Naive B cell (primary cell): ENCODE results near the gene RASAL1. TPM values are rescaled to one million over a fixed set of nuclear protein-coding genes. Genes with fewer than 3 reads are reported as not detected.
A peak's percentile ranks its signal among the peaks of the same experiment; 100 is the strongest.

Experiments used
- ATAC-seq, 2 donors: fragments of 150-1000 bp; cut with Tn5 transposase; 2 replicates each; pipeline ENCODE4 v1.10.0; 2021; ENCODE audit warnings: low read depth in 2 of 2, mild to moderate bottlenecking in 2 of 2, moderate library complexity in 2 of 2
- DNase-seq: peaks from one replicate; pipeline ENCODE4 v3.0.0; 2022
- H3K27ac Mint-ChIP-seq, 6 donors: one replicate each; pipeline ENCODE4 v1.8.0; 2020 to 2022; ENCODE audit warnings: mild to moderate bottlenecking in 6 of 6, mixed read lengths in 6 of 6, moderate library complexity in 5 of 6, inconsistent platforms in 2 of 6
- H3K27me3 Mint-ChIP-seq, 3 donors: one replicate each; pipeline ENCODE4 v1.8.0; 2021 to 2022; ENCODE audit warnings: mixed read lengths in 3 of 3, mild to moderate bottlenecking in 1 of 3
- H3K36me3 Mint-ChIP-seq, 2 donors: one replicate each; pipeline ENCODE4 v1.8.0; 2020 to 2022; ENCODE audit warnings: mixed read lengths in 2 of 2, inconsistent platforms in 1 of 2, mild to moderate bottlenecking in 1 of 2
- H3K4me1 Mint-ChIP-seq, 3 donors: one replicate each; pipeline ENCODE4 v1.8.0; 2020 to 2022; ENCODE audit warnings: mixed read lengths in 3 of 3, inconsistent platforms in 1 of 3, mild to moderate bottlenecking in 1 of 3, moderate library complexity in 1 of 3
- H3K4me3 Mint-ChIP-seq, 8 donors: one replicate each; pipeline ENCODE4 v1.8.0; 2020 to 2022; ENCODE audit warnings: mild to moderate bottlenecking in 8 of 8, mixed read lengths in 8 of 8, moderate library complexity in 8 of 8, inconsistent platforms in 2 of 8
- H3K9me3 Mint-ChIP-seq, 7 donors: one replicate each; pipeline ENCODE4 v1.8.0; 2020 to 2022; ENCODE audit warnings: mixed read lengths in 7 of 7, mild to moderate bottlenecking in 5 of 7, inconsistent platforms in 2 of 7, moderate library complexity in 1 of 7
- polyA plus RNA-seq, 6 donors: library from polyadenylated mRNA; unstranded; fragments of 300-500 nt; fragmentation: Illumina TruSeq; gene quantifications; one replicate each; pipeline ENCODE4 v1.2.3, GENCODE V29; 2021; ENCODE audit warnings: low read depth in 6 of 6

The RASAL1 gene
- polyA plus RNA-seq, 6 donors from 2014 or later: 0.17 to 0.48 (median 0.41) TPM; not detected in 2

- no peak overlapping the region for H3K4me3 Mint-ChIP-seq
- no peaks in the 10 kb centered on the region for H3K36me3 Mint-ChIP-seq
- H3K9me3 Mint-ChIP-seq: no peaks in the 10 kb centered on the region
- H3K27me3 Mint-ChIP-seq: peaks cover 0 to 8% (median 0%) of the 10 kb centered on the region in 3 donors
- peaks cover 2 to 4% (median 2%) of the 10 kb centered on the region in 3 donors for H3K4me1 Mint-ChIP-seq
- DNase-seq (no peak), ATAC-seq (no peak)
- H3K27ac Mint-ChIP-seq: no peak overlapping the region
Measured at GRCh38 chr12:113114447-113115178, 20.9 kb downstream of the RASAL1 start.

GRCh38 chr12:113113397-113113796 is 22.2 kb downstream of the RASAL1 start:
- H3K9me3 Mint-ChIP-seq: no peaks in the 10 kb centered on the region
- ATAC-seq (no peak), DNase-seq (no peak)
- peaks cover 0 to 8% (median 0%) of the 10 kb centered on the region in 3 donors for H3K27me3 Mint-ChIP-seq
- H3K4me1 Mint-ChIP-seq: peaks cover 4 to 5% (median 4%) of the 10 kb centered on the region in 3 donors
- H3K36me3 Mint-ChIP-seq: no peaks in the 10 kb centered on the region
- H3K27ac Mint-ChIP-seq: peak overlapping the region in 1 of 6 donors; percentile 42
- H3K4me3 Mint-ChIP-seq: no peak overlapping the region

GRCh38 chr12:113112043-113112899 is 23.3 kb downstream of the RASAL1 start:
- no peaks in the 10 kb centered on the region for H3K36me3 Mint-ChIP-seq
- H3K27ac Mint-ChIP-seq: no peak overlapping the region
- DNase-seq (no peak), ATAC-seq (no peak)
- no peaks in the 10 kb centered on the region for H3K9me3 Mint-ChIP-seq
- H3K27me3 Mint-ChIP-seq: peaks cover 0 to 8% (median 0%) of the 10 kb centered on the region in 3 donors
- H3K4me1 Mint-ChIP-seq: peaks cover 4 to 5% (median 4%) of the 10 kb centered on the region in 3 donors
- no peak overlapping the region for H3K4me3 Mint-ChIP-seq

DNA sequence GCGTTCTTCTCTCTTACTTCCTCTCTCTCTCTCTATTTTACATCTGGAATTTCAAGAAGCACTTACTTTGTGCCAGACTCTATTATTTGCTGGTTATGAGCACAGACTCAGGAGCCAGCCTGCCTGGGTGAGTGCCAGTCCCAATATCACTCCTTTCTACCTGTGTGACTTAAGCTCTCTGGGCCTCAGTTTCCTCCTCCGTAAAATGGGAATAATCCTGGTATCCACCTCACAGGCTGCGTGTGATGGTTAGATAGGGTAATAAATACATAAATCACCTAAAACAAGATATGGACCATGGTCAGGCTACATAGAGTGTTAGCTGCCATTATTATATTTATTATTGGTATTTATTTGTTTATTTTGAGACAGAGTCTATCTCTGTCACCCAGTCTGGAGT is 24.3 kb downstream of the RASAL1 start:
- Mint-ChIP-seq H3K27ac (peak overlapping the region in 1 of 6 donors; percentile 54), H3K4me3 (no peak overlapping the region), H3K36me3 (no peaks in the 10 kb centered on the region), H3K27me3 (peaks cover 0 to 8% (median 8%) of the 10 kb centered on the region in 3 donors), H3K4me1 (peaks cover 4 to 5% (median 4%) of the 10 kb centered on the region in 3 donors), H3K9me3 (no peaks in the 10 kb centered on the region)
- no peak for DNase-seq
- ATAC-seq: no peak

DNA sequence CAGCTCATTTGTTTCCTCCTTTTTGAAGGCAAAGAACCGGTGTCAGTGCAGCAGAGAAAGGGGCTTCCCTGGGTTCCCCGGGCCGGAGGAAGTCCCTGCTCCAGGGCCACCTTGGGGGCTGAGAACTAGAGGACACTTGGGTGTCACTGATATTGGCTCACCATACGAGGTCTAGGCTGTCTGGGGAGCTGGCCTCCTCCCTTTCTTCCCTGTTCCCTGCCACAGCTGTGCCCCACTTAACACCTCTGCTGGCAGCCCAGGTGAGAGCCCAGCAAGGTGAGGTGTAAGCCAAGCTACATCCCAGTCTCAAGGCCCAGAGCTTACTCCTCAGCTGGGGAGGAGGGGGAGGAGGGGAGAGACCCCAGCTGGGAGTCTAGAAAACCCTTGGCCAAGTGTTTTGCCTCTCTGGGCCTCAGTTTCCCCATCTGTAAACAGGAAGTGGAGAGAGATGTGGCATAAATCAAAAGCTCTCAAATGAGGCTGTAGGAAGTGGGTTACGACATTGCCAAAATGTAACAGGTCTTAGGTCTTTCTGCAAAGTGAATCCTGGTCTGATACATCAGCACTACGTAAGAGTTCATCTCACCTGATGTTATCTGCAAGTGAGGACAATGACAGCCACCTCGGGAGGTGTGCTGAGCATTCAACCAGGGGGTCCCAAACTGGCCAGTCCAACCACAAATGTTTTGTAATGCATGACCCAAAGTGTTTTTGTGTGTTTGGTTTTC is 25.5 kb downstream of the RASAL1 start:
- ATAC-seq: no peak
- H3K9me3 Mint-ChIP-seq: no peaks in the 10 kb centered on the region
- no peak overlapping the region for H3K4me3 Mint-ChIP-seq

GRCh38 chr12:113109360-113109759 is 26.2 kb downstream of the RASAL1 start:
- ATAC-seq: no peak

More for the DNA sequence above, 25.5 kb downstream of the RASAL1 start:
- Mint-ChIP-seq H3K27me3 (peaks cover 0 to 8% (median 8%) of the 10 kb centered on the region in 3 donors), H3K36me3 (no peaks in the 10 kb centered on the region), H3K27ac (peak overlapping the region in 2 of 6 donors; percentile 30 to 31), H3K4me1 (peaks cover 4 to 5% (median 4%) of the 10 kb centered on the region in 3 donors)
- DNase-seq: no peak

DNA sequence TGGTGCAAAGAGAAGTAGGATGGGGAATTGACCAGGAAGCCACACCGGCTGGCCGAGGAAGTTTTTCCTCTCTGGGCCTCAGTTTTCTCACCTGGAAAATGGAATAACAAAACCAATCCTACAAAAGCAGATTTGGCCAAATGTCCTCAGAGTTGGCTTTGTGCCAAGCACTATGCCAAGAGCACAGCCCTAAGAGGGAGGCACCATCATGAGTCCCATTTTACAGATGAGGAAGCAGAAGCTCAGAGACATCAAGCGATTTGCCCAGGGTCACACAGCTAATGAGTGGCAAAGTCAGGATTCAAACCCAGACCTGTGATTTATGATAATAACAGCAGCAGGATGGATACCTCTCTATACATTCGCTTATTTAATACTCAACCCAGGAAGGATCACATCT is 27.3 kb downstream of the RASAL1 start:
- ATAC-seq (no peak), DNase-seq (no peak)
- H3K36me3 Mint-ChIP-seq: no peaks in the 10 kb centered on the region
- no peak overlapping the region for H3K27ac Mint-ChIP-seq
- H3K4me3 Mint-ChIP-seq: no peak overlapping the region
- H3K27me3 Mint-ChIP-seq: peaks cover 0 to 8% (median 8%) of the 10 kb centered on the region in 3 donors
- H3K9me3 Mint-ChIP-seq: no peaks in the 10 kb centered on the region
- peaks cover 9 to 15% (median 11%) of the 10 kb centered on the region in 3 donors for H3K4me1 Mint-ChIP-seq

More at GRCh38 chr12:113109360-113109759, 26.2 kb downstream of the RASAL1 start:
- no peak overlapping the region for H3K4me3 Mint-ChIP-seq
- DNase-seq: no peak
- H3K9me3 Mint-ChIP-seq: no peaks in the 10 kb centered on the region
- peaks cover 4 to 9% (median 8%) of the 10 kb centered on the region in 3 donors for H3K4me1 Mint-ChIP-seq
- peak overlapping the region in 1 of 6 donors; percentile 31 for H3K27ac Mint-ChIP-seq
- H3K36me3 Mint-ChIP-seq: no peaks in the 10 kb centered on the region
- peaks cover 0 to 8% (median 8%) of the 10 kb centered on the region in 3 donors for H3K27me3 Mint-ChIP-seq

DNA sequence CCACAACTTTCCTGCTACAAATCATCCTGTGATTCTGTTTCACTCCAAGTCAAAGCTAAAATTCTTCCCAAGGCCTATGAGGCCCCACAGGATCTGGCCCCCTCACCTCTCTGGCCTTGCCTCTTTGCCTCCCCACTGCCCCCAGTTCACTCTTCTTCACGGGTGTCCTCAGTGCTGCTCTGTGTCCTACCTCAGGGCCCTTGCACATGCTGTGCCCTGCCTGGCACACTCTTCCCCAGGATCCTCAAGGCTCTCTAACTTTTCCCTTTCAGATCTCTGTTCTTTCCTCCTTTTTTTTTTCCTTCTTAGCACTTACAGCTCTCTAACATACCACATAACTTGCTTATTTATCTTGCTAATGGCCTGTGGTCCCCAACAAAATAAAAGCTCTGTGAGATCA is 29.2 kb downstream of the RASAL1 start:
- H3K27ac Mint-ChIP-seq: no peak overlapping the region
- no peak for ATAC-seq
- peak overlapping the region in 2 of 8 donors; percentile 21 to 86 for H3K4me3 Mint-ChIP-seq
- no peaks in the 10 kb centered on the region for H3K9me3 Mint-ChIP-seq
- peaks cover 11 to 17% (median 15%) of the 10 kb centered on the region in 3 donors for H3K4me1 Mint-ChIP-seq
- H3K27me3 Mint-ChIP-seq: peaks cover 0 to 8% (median 0%) of the 10 kb centered on the region in 3 donors
- DNase-seq: no peak
- no peaks in the 10 kb centered on the region for H3K36me3 Mint-ChIP-seq

DNA sequence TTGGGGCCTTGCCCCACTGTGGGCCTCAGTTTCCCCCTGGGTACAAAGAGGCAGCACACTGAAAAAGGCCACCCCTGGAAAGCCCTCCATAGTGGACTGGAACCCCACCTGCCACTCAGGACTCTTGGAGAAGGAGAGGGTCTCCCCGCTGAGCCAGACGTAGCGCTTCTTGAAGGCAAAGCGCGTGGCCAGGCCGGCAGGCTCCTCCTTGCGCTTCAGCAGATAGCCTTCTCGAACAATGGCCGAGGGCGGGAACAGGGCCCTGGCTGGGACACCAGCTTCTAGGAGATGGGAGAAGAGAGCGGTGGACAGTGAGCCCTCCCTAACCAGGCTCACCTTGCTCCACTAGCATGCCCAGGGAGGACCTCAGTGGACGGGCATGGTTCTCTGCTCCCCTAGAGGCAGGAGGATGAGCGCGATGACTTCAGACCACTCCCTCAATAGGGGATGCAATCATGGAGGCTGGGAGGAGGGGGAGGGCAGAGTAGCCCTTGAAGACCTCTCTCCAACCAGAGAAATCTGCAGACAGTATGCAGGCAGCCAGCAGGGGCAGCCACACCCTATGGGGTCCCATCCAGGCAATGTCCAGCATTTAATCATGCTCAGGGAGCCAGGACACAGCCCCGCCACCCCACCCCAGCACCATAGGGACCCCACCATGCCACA is 29.8 kb downstream of the RASAL1 start:
- no peak for DNase-seq
- no peaks in the 10 kb centered on the region for H3K9me3 Mint-ChIP-seq
- no peak for ATAC-seq
- H3K36me3 Mint-ChIP-seq: no peaks in the 10 kb centered on the region
- H3K4me1 Mint-ChIP-seq: peaks cover 15 to 22% (median 15%) of the 10 kb centered on the region in 3 donors
- H3K27me3 Mint-ChIP-seq: peaks cover 0 to 8% (median 0%) of the 10 kb centered on the region in 3 donors
- H3K27ac Mint-ChIP-seq: no peak overlapping the region
- no peak overlapping the region for H3K4me3 Mint-ChIP-seq

DNA sequence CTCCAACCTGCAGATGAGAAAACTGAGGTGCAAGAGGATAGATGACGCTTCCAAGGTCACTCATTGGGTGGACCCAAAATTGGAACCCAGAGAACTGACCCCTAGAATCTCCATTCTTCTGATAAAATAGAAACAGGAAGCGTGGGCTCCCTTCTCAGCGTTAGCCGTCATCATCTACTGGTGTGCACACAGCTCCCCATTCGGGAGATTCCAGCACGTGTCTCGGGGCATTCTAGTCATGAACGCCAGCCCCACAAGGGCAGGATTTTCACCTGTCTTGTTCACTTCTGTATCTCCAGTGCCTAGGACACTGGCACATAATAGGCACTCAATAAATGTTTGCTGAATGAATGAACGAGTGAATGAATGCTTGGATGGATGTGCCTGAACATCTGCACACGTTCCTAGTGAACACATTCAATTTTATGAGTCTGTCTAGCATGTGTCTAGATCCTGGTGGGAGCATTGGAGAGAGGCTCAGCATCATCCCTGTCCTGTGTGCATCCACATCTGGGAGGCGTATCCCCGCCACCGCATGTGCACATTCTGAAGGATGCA is 30.5 kb downstream of the RASAL1 start:
- no peaks in the 10 kb centered on the region for H3K9me3 Mint-ChIP-seq
- H3K36me3 Mint-ChIP-seq: no peaks in the 10 kb centered on the region
- H3K4me1 Mint-ChIP-seq: peaks cover 15 to 23% (median 17%) of the 10 kb centered on the region in 3 donors
- no peak for ATAC-seq
- DNase-seq: no peak
- peak overlapping the region in 1 of 6 donors; percentile 16 for H3K27ac Mint-ChIP-seq
- H3K4me3 Mint-ChIP-seq: peak overlapping the region in 4 of 8 donors; percentile 41 to 73 (median 56)
- peaks cover 0 to 8% (median 0%) of the 10 kb centered on the region in 3 donors for H3K27me3 Mint-ChIP-seq

DNA sequence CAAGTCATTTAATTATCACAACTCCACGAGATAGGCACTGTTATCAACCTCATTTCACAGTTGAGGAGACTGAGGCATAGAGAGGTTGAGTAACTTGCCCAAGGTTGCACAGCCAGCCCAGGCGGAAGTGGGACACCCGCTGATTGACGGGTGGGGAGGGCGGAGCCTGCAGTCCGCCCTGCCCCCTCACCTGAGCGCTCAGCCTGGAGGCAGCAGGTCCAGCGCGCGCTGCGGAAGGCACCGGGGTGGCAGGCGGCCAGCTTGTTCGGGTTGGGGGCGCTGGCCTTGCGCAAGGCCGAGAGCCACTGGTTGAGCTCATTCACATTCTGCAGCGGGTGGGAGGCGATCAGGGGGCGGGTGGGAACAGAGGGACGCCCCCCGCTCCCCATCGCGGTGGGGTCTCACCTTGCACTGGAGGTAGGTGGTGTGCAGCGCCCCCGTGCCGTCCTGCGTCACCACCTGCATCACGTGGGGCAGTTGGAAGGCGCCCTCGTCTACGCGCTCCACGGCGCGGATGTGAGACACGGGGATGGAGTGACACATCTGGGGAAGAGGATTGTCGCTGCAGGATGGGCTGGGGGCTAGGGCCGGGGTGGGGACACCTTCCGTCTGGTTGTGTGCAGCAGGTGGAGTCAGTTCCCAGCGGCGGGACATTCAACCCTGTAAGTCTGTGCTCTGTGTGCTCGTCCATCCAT is 31.7 kb downstream of the RASAL1 start:
- ATAC-seq (peak; percentile 86), DNase-seq (peak; percentile 31)
- Mint-ChIP-seq H3K4me1 (peaks cover 13 to 28% (median 17%) of the 10 kb centered on the region in 3 donors), H3K27ac (peak overlapping the region in 2 of 6 donors; percentile 47 to 49), H3K36me3 (no peaks in the 10 kb centered on the region), H3K27me3 (peaks cover 0 to 8% (median 0%) of the 10 kb centered on the region in 3 donors), H3K4me3 (peak overlapping the region; percentile 60 to 87 (median 74)), H3K9me3 (no peaks in the 10 kb centered on the region)

GRCh38 chr12:113102811-113103210 is 32.8 kb downstream of the RASAL1 start:
- peak overlapping the region in 1 of 8 donors; percentile 29 for H3K4me3 Mint-ChIP-seq
- peaks cover 22 to 39% (median 24%) of the 10 kb centered on the region in 3 donors for H3K4me1 Mint-ChIP-seq
- peak overlapping the region in 4 of 6 donors; percentile 32 to 98 (median 92) for H3K27ac Mint-ChIP-seq
- no peaks in the 10 kb centered on the region for H3K9me3 Mint-ChIP-seq
- ATAC-seq (no peak), DNase-seq (no peak)
- H3K27me3 Mint-ChIP-seq: peaks cover 0 to 8% (median 0%) of the 10 kb centered on the region in 3 donors
- no peaks in the 10 kb centered on the region for H3K36me3 Mint-ChIP-seq
